ENCODE results near the gene CDH12.
"Not testable (repeated sequence)": the region's sequence is repeated elsewhere in the genome, so short reads cannot be mapped to it uniquely, and the experiment has no call there.

CDH12 gene

GRCh38 chr5:22314548-22314947 is 538.6 kb downstream of the CDH12 start:
- no peak for DNase-seq (ENCODE audit: low read depth in 2 of 3, low spot score in 2 of 3)

- no peak for DNase-seq (ENCODE audit: low read depth in 2 of 3, low spot score in 2 of 3)
Observed at GRCh38 chr5:22306011-22306410, 547.1 kb downstream of the CDH12 start.

- DNase-seq (ENCODE audit: low read depth in 2 of 3, low spot score in 2 of 3), result no peak
Observed at GRCh38 chr5:22295832-22296231, 557.3 kb downstream of the CDH12 start.

- no peak for DNase-seq (ENCODE audit: low read depth in 2 of 3, low spot score in 2 of 3)
Observed at GRCh38 chr5:22293147-22293546, 560.0 kb downstream of the CDH12 start.

GRCh38 chr5:22278164-22278563 is 575.0 kb downstream of the CDH12 start:
- DNase-seq (ENCODE audit: low read depth in 2 of 3, low spot score in 2 of 3), result no peak

- no peak for DNase-seq (ENCODE audit: low read depth in 2 of 3, low spot score in 2 of 3)
Observed at GRCh38 chr5:22277006-22277405, 576.1 kb downstream of the CDH12 start.

GRCh38 chr5:22265855-22266254 is 587.3 kb downstream of the CDH12 start:
- not testable (repeated sequence) for DNase-seq (ENCODE audit: low read depth in 2 of 3, low spot score in 2 of 3)

- DNase-seq (ENCODE audit: low read depth in 2 of 3, low spot score in 2 of 3), result no peak
Observed at GRCh38 chr5:22258139-22258538, 595.0 kb downstream of the CDH12 start.

GRCh38 chr5:22250528-22250927 is 602.6 kb downstream of the CDH12 start:
- DNase-seq (ENCODE audit: low read depth in 2 of 3, low spot score in 2 of 3), result no peak

- DNase-seq (ENCODE audit: low read depth in 2 of 3, low spot score in 2 of 3), result no peak
Observed at GRCh38 chr5:22249209-22249729, 603.9 kb downstream of the CDH12 start.

- DNase-seq (ENCODE audit: low read depth in 2 of 3, low spot score in 2 of 3), result no peak
Observed at GRCh38 chr5:22245770-22246169, 607.4 kb downstream of the CDH12 start.

- DNase-seq (ENCODE audit: low read depth in 2 of 3, low spot score in 2 of 3), result no peak
Observed at GRCh38 chr5:22242532-22242931, 610.6 kb downstream of the CDH12 start.

- DNase-seq (ENCODE audit: low read depth in 2 of 3, low spot score in 2 of 3), result no peak
Observed at GRCh38 chr5:22238047-22238446, 615.1 kb downstream of the CDH12 start.

- DNase-seq (ENCODE audit: low read depth in 2 of 3, low spot score in 2 of 3), result no peak
Observed at GRCh38 chr5:22226423-22226822, 626.7 kb downstream of the CDH12 start.

- DNase-seq (ENCODE audit: low read depth in 2 of 3, low spot score in 2 of 3), result no peak
Observed at GRCh38 chr5:22223079-22223478, 630.1 kb downstream of the CDH12 start.

- not testable (repeated sequence) for DNase-seq (ENCODE audit: low read depth in 2 of 3, low spot score in 2 of 3)
Observed at GRCh38 chr5:22213703-22214495, 639.2 kb downstream of the CDH12 start.

- DNase-seq (ENCODE audit: low read depth in 2 of 3, low spot score in 2 of 3), result not testable (repeated sequence)
Observed at GRCh38 chr5:22212254-22212991, 640.7 kb downstream of the CDH12 start.

GRCh38 chr5:22208463-22208862 is 644.7 kb downstream of the CDH12 start:
- DNase-seq (ENCODE audit: low read depth in 2 of 3, low spot score in 2 of 3), result not testable (repeated sequence)

- not testable (repeated sequence) for DNase-seq (ENCODE audit: low read depth in 2 of 3, low spot score in 2 of 3)
Observed at GRCh38 chr5:22188651-22189050, 664.5 kb downstream of the CDH12 start.

- not testable (repeated sequence) for DNase-seq (ENCODE audit: low read depth in 2 of 3, low spot score in 2 of 3)
Observed at GRCh38 chr5:22187632-22188228, 665.4 kb downstream of the CDH12 start.

GRCh38 chr5:22169226-22169625 is 683.9 kb downstream of the CDH12 start:
- DNase-seq (ENCODE audit: low read depth in 2 of 3, low spot score in 2 of 3), result not testable (repeated sequence)

- not testable (repeated sequence) for DNase-seq (ENCODE audit: low read depth in 2 of 3, low spot score in 2 of 3)
Observed at GRCh38 chr5:22168704-22169103, 684.4 kb downstream of the CDH12 start.
